ENCODE results near the gene KLC1.

Gene KLC1

DNA sequence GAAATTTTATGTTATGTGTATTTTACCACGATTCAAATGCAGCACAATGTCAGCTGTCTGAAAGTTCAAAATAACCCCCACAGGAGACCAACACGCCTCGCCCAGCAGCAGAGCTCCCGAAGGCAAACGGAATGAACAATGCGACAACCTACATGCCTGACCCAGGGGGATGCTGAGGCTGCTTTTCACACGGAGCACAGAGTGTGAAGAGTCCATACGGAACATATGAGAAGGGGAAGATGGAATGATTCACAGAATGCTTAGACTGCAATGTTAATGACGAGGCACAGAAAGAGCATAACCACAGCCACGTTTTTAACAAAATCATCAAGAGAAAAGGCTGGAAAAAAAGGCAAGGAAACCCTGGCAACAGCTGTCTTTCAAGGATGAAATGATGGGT lies 109.2 kb downstream of the KLC1 start:
- DNase-seq = no peak

- no peak for DNase-seq
Observed at GRCh38 chr14:103738701-103739451, 109.9 kb downstream of the KLC1 start.

DNA sequence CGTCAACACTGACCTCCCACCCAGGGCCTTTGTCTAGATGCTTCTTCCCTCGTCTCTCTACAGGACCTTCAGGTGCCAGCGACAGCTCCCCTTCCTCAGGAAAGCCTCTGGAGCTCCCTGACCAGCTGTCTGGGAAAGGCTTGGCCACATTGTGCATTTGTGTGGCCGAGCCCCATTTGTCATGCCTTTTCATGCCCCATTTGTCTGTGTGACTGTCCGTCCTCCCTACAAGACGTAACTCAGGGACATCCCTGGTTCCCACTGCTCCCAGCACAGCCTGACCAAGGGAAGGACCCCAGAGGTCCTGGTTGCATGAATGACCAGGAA lies 110.4 kb downstream of the KLC1 start:
- DNase-seq = no peak

GRCh38 chr14:103739793-103740501 lies 110.9 kb downstream of the KLC1 start:
- no peak for DNase-seq

DNA sequence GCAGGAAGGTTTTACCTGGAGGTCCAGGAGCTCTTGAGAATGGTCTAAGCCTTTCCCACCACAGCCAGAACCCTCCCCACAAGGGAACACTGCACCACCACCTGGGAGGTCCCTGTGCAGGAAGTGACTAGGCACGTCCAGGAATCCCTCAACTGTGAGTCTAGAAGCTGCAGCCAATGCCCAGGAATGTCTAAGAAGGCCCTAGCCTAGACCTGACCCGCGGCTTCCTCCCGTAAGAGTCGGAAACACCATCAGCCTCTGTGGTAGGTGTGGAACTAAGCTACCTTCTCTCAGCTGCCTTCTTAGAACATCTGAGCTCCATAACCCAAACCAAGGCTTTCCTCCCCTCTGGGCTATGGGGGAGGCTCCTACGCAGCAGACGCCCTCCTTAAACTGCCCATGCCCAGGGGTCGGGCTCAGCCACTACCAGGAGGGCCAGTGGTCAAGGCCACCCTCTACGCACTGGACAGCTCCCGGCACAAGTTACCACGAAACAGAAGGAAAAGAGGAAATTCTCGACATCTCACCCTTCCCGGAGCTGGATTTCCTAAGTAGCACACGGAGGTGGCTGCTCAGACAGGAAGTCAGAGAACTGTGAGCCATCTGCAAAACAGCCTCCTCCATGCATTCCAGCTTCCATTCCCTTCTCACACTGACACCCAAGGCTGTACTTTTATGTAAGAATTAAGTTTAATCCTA lies 112.1 kb downstream of the KLC1 start:
- DNase-seq = no peak

GRCh38 chr14:103741876-103742275 lies 112.9 kb downstream of the KLC1 start:
- no peak for DNase-seq

DNA sequence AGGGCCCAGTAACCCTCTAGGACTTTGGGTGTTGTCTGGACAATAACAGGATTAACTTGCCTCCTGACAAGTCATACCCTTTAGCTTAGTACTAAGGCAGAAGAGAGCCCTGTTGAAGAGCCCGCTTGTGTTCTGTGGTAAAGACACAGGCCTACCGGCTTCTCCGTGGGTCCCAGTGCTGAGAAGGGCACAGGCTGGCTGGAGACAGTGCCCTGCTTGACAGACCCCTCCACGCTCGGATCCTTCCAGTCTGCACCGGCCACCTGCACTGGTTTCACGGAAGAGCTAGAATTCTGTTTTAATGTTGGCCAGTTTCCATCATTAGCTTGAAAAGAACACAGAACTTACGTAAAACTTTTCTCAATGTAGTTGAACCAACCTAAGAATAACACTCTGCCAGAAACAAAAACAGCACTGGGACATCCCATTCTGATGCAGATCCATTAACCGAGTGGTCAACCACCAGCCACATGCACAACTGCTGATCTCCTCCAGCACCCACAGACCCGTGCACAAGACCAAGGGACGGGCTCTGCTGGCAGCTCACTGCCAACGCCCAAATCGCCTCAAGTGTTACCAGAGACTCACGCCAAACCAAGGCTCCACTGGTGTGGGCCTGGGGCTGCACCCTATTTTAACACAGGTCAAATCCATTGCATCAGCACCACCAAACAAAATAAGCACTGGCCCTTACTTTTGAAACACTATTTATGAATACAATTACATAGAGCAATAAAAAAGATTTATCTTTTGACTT lies 113.7 kb downstream of the KLC1 start:
- no peak for DNase-seq

DNA sequence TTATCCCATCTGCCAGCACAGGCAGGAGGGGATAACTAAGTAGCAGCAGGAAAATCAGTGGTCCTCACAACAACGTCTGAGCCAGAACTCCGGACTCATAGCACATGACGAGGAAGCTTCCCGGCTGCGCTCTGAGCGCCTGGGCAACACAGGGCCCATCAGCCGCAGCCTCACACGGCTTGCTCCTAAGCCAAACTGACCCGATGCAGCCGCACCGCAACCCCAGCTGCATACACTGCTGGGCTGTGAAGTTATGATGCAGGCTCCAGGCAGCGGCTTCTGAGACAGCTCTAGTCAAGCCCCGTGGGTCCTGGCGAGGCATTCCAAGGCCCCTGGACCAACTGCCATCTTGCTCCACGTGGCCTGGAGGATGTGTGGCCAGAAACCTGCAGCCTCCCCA lies 114.7 kb downstream of the KLC1 start:
- DNase-seq = no peak

- DNase-seq = no peak
Observed at GRCh38 chr14:103744621-103745395, 115.8 kb downstream of the KLC1 start.

- DNase-seq = no peak
Observed at GRCh38 chr14:103745424-103745823, 116.4 kb downstream of the KLC1 start.

DNA sequence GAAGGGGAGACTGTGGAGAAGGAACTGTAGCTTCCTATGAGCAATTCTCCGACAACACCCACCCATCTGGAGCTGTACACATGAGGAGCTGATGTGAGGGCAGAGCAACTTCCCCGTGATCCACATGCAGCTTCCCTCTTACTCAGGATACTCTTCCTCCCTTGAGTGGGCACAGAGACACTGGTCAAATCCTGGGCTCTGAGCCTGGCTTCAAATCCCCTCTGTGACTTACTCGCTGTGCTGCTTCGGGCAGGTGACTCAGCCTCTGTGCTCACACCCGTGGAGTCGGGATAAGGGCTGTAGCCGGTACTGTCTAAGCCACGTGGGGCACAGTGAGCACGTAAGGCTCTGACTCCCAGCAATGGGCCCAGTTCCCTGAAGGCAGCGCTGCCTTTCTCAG lies 117.7 kb downstream of the KLC1 start:
- DNase-seq = no peak

DNA sequence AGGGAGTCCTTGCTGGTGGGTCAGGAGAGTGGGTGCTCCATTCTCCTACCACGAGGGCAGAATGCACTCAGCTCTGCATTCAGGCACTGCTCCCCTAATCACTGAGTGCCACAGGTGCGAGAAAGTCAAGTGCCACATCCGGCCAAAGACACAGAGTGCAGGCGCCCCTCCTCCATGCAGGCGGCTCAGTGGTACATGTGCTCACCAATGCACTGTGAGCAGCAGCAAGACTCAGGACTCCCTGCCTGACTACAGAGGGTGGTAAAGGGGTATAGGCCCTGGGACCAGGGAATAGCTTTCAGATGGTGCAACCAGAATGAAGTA lies 119.5 kb downstream of the KLC1 start:
- DNase-seq = peak; percentile 87

GRCh38 chr14:103749452-103749851 lies 120.4 kb downstream of the KLC1 start:
- no peak for DNase-seq

DNA sequence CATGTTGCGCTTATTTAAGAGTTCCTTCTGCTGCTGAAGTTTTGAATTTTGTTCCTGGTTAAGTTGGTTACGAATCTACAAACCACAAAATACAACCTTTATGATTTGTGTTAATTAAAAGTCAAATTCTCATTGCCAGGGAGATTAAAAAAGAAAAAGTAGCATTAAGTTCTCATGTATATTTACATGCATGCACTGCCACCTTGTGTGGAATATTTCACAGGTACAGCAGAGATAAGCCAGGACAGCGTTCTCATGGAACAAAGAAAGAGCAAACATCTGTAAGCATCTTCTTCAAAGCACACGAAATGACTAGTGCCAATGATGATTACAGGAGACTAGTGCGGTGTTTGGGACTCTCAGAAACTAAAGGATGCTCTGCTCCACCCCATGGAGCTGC lies 120.8 kb downstream of the KLC1 start:
- no peak for DNase-seq
